Inferior parietal cortex (tissue), 1 donor: ENCODE measurements around the gene DCAF8.

Experiments used
- DNase-seq: peaks from one replicate; pipeline ENCODE4 v3.0.0-alpha.2; 2016; ENCODE audit errors: extremely low spot score

The DCAF8 gene

DNA sequence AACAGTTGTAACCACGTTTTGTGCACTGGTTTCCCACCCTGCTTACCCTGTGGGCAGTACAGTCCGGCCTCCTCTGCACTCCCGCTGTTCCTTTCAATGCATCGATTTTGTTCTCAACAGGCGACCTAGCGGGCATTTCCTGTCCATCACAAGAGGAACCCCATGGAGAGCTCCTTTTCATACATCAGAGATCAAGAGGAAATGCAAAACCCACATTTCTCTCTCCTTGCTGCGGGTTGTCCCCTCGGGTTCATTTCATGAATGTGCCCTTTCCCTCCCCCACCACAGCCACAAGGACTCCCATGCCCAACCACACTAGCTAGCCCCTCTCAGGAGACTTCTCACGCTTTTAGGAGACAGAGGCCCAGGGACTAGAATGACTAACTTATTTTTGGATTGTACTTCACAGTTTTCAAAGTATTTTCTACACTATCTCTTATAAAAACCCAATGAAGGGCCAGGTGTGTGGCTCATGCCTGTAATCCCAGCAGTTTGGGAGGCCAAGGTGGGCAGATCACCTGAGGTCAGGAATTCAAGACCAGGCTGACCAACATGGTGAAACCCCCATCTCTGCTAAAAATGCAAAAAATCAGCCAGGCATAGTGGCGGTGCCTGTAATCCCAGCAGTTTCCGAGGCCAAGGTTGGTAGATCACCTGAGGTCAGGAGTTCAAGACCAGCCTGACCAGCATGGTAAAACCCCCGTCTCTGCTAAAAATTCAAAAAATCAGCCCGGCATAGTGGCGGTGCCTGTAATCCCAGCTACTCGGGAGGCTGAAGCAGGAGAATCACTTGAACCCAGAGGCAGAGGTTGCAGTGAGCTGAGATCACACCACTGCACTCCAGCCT is 92.6 kb downstream of the DCAF8 start:
- no peak for DNase-seq

DNA sequence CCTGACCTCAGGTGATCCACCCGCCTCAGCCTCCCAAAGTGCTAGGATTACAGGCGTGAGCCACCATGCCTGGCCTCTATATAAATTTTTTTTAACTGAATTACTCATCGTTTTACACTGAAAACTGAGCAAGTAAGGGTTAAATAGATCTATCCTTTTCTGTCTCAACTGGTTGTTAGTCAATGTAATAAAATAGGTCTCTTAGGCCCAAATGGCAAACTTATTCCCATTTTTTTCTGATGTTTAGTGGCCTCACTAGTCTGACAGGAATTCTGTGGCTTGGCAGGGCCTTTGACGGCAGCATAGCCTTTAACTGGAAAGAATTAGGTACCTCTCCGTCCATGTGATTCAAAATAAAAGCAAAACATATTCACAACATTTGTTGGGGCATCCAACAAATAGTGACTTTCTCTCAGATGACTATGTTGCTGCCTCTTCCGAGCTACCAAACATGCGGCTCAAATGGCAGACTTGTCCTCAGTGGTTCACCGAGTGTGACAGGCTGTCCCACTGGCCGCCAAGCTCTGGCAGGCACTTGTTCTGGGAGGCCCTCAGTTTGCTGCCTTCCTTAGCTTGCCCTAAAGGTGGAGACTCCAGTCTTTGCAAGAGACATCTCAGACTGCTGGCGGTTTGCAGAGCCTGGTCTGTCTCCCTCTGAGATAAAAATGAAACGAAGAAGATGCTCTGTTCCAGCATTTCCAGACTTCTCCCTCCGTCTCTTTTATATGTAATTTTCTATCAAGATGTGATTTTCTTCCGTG is 93.6 kb downstream of the DCAF8 start:
- DNase-seq: no peak

DNA sequence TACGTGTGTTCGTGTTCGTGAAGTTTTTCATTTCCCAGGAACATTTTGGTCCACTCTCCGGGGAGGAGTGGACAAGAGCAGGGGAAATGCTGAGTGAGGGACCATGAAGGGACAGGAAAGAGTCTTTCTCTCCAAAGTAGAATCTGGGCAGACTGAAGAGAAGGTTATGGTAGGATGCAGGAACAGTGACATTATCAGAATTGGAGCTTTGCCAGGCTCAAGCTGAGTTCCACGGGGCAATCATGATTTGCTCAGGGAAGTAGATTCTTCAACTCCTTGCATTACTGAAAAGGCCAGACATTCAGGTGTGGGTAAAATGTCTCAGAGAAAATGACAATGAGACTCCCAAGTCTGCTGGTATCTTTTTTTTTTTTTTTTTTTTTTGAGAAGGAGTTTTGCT is 94.3 kb downstream of the DCAF8 start:
- no peak for DNase-seq

DNA sequence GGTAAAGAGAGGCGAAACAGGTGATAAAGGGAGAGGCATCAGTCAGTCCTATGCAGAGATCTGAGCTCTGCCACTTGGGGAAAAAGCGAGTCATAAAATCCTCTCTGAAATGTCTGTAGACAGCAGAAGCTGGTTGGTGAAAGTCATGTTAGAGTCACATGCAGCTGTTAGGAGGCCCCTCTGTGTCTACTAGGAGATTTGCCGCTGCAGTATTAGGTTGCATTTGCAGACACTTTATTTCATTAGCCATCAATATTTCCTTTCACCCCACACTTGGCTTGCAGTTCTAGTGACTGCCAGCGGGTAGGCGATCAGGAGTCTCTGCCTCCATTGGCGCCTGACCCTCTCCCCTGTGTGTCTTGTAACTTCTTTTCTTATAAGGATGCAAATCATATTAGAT is 94.8 kb downstream of the DCAF8 start:
- DNase-seq: no peak

DNA sequence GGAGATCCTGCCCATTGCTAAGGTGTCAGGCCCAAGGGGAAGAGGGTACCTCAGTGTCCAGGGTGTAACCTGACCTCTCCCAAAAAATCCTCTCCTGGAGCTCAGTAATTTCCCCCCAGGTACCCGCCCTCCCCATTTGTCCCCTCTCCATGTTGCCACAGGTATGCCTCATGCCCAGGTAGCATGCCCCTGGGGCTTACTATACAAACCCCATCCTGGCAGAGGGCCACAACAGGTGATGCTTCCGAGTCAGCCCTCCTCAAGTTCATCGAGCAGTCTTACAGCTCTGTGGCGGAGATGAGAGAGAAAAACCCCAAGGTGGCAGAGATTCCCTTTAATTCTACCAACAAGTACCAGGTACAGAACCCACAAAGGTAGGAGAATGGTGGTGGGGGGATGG is 95.3 kb downstream of the DCAF8 start:
- DNase-seq: no peak

DNA sequence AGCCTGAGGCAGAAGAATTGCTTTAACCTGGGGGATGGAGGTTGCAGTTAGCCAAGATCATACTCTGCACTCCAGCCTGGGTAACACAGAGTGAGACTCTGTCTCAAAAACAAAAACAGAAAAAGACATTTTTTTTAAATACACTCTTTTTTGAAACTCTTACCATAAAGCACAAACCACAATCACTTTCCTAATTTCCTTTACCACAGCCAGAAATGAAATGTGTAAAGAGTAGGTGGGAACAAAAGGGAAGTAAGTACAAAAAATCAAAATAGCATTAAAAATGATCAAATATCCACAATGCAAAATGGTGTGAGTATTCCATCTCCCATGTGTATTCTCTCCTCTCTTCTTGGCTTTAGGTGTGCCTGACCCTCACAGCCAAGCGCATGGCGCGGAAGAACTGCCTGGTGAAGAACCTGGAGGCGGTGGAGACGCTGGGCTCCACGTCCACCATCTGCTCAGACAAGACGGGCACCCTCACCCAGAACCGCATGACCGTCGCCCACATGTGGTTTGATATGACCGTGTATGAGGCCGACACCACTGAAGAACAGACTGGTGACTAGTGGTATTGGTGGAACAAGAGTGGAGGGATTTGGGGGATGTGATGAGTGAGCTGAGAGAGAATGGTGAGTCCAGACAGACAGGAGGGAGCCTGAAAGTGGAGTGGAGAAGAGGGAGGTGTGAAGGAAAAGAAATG is 96.0 kb downstream of the DCAF8 start:
- DNase-seq: no peak
